IMR-90 (cell line): ENCODE data around the gene BBS1. TPM values are rescaled to one million over a fixed set of nuclear protein-coding genes. Genes with fewer than 3 reads are reported as not detected.

Source experiments
- ATAC-seq: fragments of 200-7000 bp; cut with Tn5 transposase; 2 replicates; pipeline ENCODE4 v1.9.1; 2020; ENCODE audit warnings: low read depth, mild to moderate bottlenecking, moderate library complexity
- BruUV-seq: library from RNA; stranded (reverse); fragments of 400-500 nt; replicated peaks from 2 replicates; lab custom pipeline; 2021; lab: Mats Ljungman, UMichigan
- CTCF ChIA-PET: fragments of 300-600 bp; formaldehyde crosslinking; extraction: SDS; loops from one replicate; lab custom pipeline; 2021; ENCODE audit warnings: antibody characterized with exemption; lab: Yijun Ruan, JAX
- POLR2A ChIA-PET: fragments of 300-600 bp; sonication (Branson Sonifier 250); formaldehyde crosslinking; loops from one replicate; lab custom pipeline; 2022; ENCODE audit warnings: antibody characterized with exemption; ENCODE audit not compliant: unreplicated experiment; lab: Charles Lee
- DNase-seq: peaks from one replicate; pipeline ENCODE4 v3.0.0; 2013
- H2AFZ ChIP-seq: replicated peaks from 2 replicates; pipeline ENCODE3; 2013; ENCODE audit warnings: low read length, mild to moderate bottlenecking; ENCODE audit not compliant: poor library complexity
- H2AK5ac ChIP-seq: 2 replicates; pipeline ENCODE4 v1.6.1; 2013; ENCODE audit warnings: low read depth, low read length, inconsistent platforms
- H2AK9ac ChIP-seq: replicated peaks from 2 replicates; pipeline ENCODE3; 2013; ENCODE audit warnings: mild to moderate bottlenecking, low read depth, low read length, moderate library complexity; ENCODE audit not compliant: poor library complexity
- H2BK120ac ChIP-seq: 2 replicates; pipeline ENCODE4 v1.6.1; 2013; ENCODE audit warnings: low read depth, low read length, inconsistent platforms
- H2BK15ac ChIP-seq: 3 replicates; pipeline ENCODE4 v1.6.1; 2013; ENCODE audit warnings: low read depth, low read length, inconsistent platforms
- H2BK20ac ChIP-seq: 2 replicates; pipeline ENCODE4 v1.6.1; 2013; ENCODE audit warnings: low read depth, mild to moderate bottlenecking, inconsistent platforms, low read length, moderate library complexity
- H2BK5ac ChIP-seq: 2 replicates; pipeline ENCODE4 v1.6.1; 2013; ENCODE audit warnings: mild to moderate bottlenecking, low read depth, low read length, inconsistent platforms; ENCODE audit not compliant: poor library complexity, severe bottlenecking
- H3K14ac ChIP-seq: replicated peaks from 2 replicates; pipeline ENCODE4 v1.6.1; 2013; ENCODE audit warnings: low read depth, low read length, inconsistent platforms
- H3K18ac ChIP-seq: 2 replicates; pipeline ENCODE4 v1.6.1; 2013; ENCODE audit warnings: low read depth, low read length, control low read depth
- H3K23ac ChIP-seq: 2 replicates; pipeline ENCODE4 v1.6.1; 2013; ENCODE audit warnings: low read depth, low read length, inconsistent platforms
- H3K27ac ChIP-seq: 2 replicates; pipeline ENCODE4 v1.5.1; 2013; ENCODE audit warnings: mild to moderate bottlenecking, control low read depth, low read length; ENCODE audit not compliant: insufficient read depth
- H3K27me3 ChIP-seq: 2 replicates; pipeline ENCODE4 v1.6.1; 2013; ENCODE audit warnings: low read length; ENCODE audit not compliant: control insufficient read depth, insufficient read depth
- H3K36me3 ChIP-seq: 2 replicates; pipeline ENCODE4 v1.6.1; 2013; ENCODE audit warnings: low read length, mixed read lengths; ENCODE audit not compliant: control insufficient read depth, insufficient read depth
- H3K4ac ChIP-seq: 2 replicates; pipeline ENCODE4 v1.6.1; 2013; ENCODE audit warnings: low read depth, low read length, inconsistent platforms
- H3K4me1 ChIP-seq: 2 replicates; pipeline ENCODE4 v1.6.1; 2013; ENCODE audit warnings: low read length, mixed read lengths; ENCODE audit not compliant: control insufficient read depth, insufficient read depth
- H3K4me2 ChIP-seq: 2 replicates; pipeline ENCODE4 v1.6.1; 2013; ENCODE audit warnings: low read depth, mild to moderate bottlenecking, control low read depth, low read length, moderate library complexity
- H3K4me3 ChIP-seq: 2 replicates; pipeline ENCODE4 v1.5.1; 2013; ENCODE audit warnings: low read depth, mild to moderate bottlenecking, control low read depth, low read length, moderate library complexity; ENCODE audit not compliant: insufficient read depth
- H3K56ac ChIP-seq: 2 replicates; pipeline ENCODE4 v1.6.1; 2013; ENCODE audit warnings: low read length, inconsistent platforms; ENCODE audit not compliant: insufficient read depth; ENCODE audit errors: extremely low read depth
- H3K79me1 ChIP-seq, 2 experiments: 2 replicates each; pipeline ENCODE4 v1.6.1; 2013; ENCODE audit warnings: low read length in 2 of 2, inconsistent platforms in 1 of 2, low read depth in 1 of 2
- H3K9ac ChIP-seq: 2 replicates; pipeline ENCODE4 v1.6.1; 2013; ENCODE audit warnings: low read depth, low read length, control low read depth
- H3K9me1 ChIP-seq: 2 replicates; pipeline ENCODE4 v1.6.1; 2013; ENCODE audit warnings: low read length, inconsistent platforms; ENCODE audit not compliant: insufficient read depth
- H3K9me3 ChIP-seq: 2 replicates; pipeline ENCODE4 v1.6.1; 2013; ENCODE audit warnings: low read length; ENCODE audit not compliant: control insufficient read depth, insufficient read depth
- H4K20me1 ChIP-seq: 2 replicates; pipeline ENCODE4 v1.6.1; 2013; ENCODE audit warnings: low read length, inconsistent platforms; ENCODE audit not compliant: insufficient read depth
- H4K5ac ChIP-seq: 2 replicates; pipeline ENCODE4 v1.6.1; 2013; ENCODE audit warnings: mild to moderate bottlenecking, low read depth, low read length, control low read depth
- H4K8ac ChIP-seq, 2 experiments: 2 replicates each; pipeline ENCODE4 v1.6.1; 2013; ENCODE audit warnings: low read depth in 2 of 2, low read length in 2 of 2, control low read depth in 1 of 2, inconsistent platforms in 1 of 2
- H4K91ac ChIP-seq: 2 replicates; pipeline ENCODE4 v1.6.1; 2013; ENCODE audit warnings: low read depth, low read length, inconsistent platforms; ENCODE audit not compliant: insufficient read depth
- BHLHE40 ChIP-seq: fragments of 150-350 bp; IDR thresholded peaks from 2 replicates; pipeline ENCODE4 v1.6.1; 2016; ENCODE audit warnings: mild to moderate bottlenecking, low read depth, low read length
- CEBPB ChIP-seq: IDR thresholded peaks from 2 replicates; pipeline ENCODE4 v1.6.1; 2012; ENCODE audit warnings: low read depth, low read length, improper control_type of control experiment
- CHD1 ChIP-seq: IDR thresholded peaks from 2 replicates; pipeline ENCODE4 v1.6.1; 2012; ENCODE audit warnings: low read depth, low read length, improper control_type of control experiment
- MAFK ChIP-seq: IDR thresholded peaks from 2 replicates; pipeline ENCODE4 v1.6.1; 2012; ENCODE audit warnings: low read depth, low read length, improper control_type of control experiment
- MAZ ChIP-seq: IDR thresholded peaks from 2 replicates; pipeline ENCODE4 v1.6.1; 2012; ENCODE audit warnings: low read depth, mild to moderate bottlenecking, low read length, improper control_type of control experiment, moderate library complexity, borderline replicate concordance
- MXI1 ChIP-seq: IDR thresholded peaks from 2 replicates; pipeline ENCODE4 v1.6.1; 2012; ENCODE audit warnings: low read depth, mild to moderate bottlenecking, low read length, moderate library complexity, borderline replicate concordance
- NFE2L2 ChIP-seq: fragments of 150-350 bp; IDR thresholded peaks from 2 replicates; pipeline ENCODE4 v1.6.1; 2016; ENCODE audit warnings: low read depth, mild to moderate bottlenecking, low read length
- POLR2A ChIP-seq: IDR thresholded peaks from 2 replicates; pipeline ENCODE4 v1.6.1; 2012; ENCODE audit warnings: mild to moderate bottlenecking, low read depth, low read length
- RAD21 ChIP-seq: IDR thresholded peaks from 2 replicates; pipeline ENCODE4 v1.6.1; 2012; ENCODE audit warnings: low read length, improper control_type of control experiment
- RCOR1 ChIP-seq: IDR thresholded peaks from 2 replicates; pipeline ENCODE4 v1.6.1; 2012; ENCODE audit warnings: mild to moderate bottlenecking, low read length, improper control_type of control experiment; ENCODE audit not compliant: insufficient replicate concordance
- RFX5 ChIP-seq: IDR thresholded peaks from 2 replicates; pipeline ENCODE4 v1.8.0; 2012; ENCODE audit warnings: low read depth, mild to moderate bottlenecking, low read length, moderate library complexity
- SMC3 ChIP-seq: fragments of 150-350 bp; IDR thresholded peaks from 2 replicates; pipeline ENCODE4 v1.6.1; 2016; ENCODE audit warnings: low read depth, mild to moderate bottlenecking, antibody characterized with exemption, low read length, moderate library complexity
- WGBS, 2 experiments: methylation state at CpG; one replicate each; pipeline versions ENCODE4 v1.1.5 to v1.1.7; 2013; ENCODE audit warnings: missing lambda C conversion rate in 2 of 2; ENCODE audit not compliant: insufficient read length in 1 of 2; ENCODE audit errors: extremely low coverage in 2 of 2; 5-methylcytosine and 5-hydroxymethylcytosine counted together
- dilution Hi-C: fragments of 300-500 bp; cut with HindIII; formaldehyde crosslinking; loops from one replicate; pipeline ENCODE4 v1.14.3; 2018; ENCODE audit warnings: low sequenced_read_pairs; ENCODE audit not compliant: unreplicated experiment
- in situ Hi-C: fragments of 300-500 bp; cut with MboI; formaldehyde crosslinking; loops from 3 replicates; pipeline ENCODE4 v1.14.3; 2019; ENCODE audit warnings: low sequenced_read_pairs, inconsistent platforms, mixed read lengths
- intact Hi-C: fragments of 100-400 bp; cut with micrococcal nuclease; formaldehyde crosslinking; loops from 2 replicates; pipeline ENCODE4 v1.10.0; 2022
- polyA plus RNA-seq, 3 experiments: library from polyadenylated mRNA; depleted of rRNA; stranded (reverse); fragments of >200 nt; gene quantifications; 2 replicates each; pipeline ENCODE4 v1.2.3, GENCODE V29; 2012; ENCODE audit warnings: low replicate concordance in 1 of 3
- total RNA-seq: library from RNA; depleted of rRNA; stranded (reverse); fragments of >200 nt; gene quantifications from 2 replicates; pipeline ENCODE4 v1.2.3, GENCODE V29; 2012
- TF ChIP-seq, protein P1 (sequence below): fragments of 150-350 bp; IDR thresholded peaks from 2 replicates; pipeline ENCODE4 v1.6.1; 2017; ENCODE audit warnings: mild to moderate bottlenecking, antibody characterized with exemption, low read length, low read depth
- TF ChIP-seq, protein P2 (sequence below): fragments of 150-350 bp; IDR thresholded peaks from 2 replicates; pipeline ENCODE4 v1.6.1; 2016; ENCODE audit warnings: low read depth, mild to moderate bottlenecking, low read length, moderate library complexity, borderline replicate concordance
- TF ChIP-seq, protein P3 (sequence below): conservative IDR thresholded peaks from 2 replicates; pipeline ENCODE4 v1.5.1; 2012; ENCODE audit warnings: mild to moderate bottlenecking, low read depth, low read length, improper control_type of control experiment

Gene BBS1
- total and polyA plus RNA-seq, 2 of the 4 experiments (the other 2 are of a cell fraction): 16.5 to 20.6 TPM

DNA sequence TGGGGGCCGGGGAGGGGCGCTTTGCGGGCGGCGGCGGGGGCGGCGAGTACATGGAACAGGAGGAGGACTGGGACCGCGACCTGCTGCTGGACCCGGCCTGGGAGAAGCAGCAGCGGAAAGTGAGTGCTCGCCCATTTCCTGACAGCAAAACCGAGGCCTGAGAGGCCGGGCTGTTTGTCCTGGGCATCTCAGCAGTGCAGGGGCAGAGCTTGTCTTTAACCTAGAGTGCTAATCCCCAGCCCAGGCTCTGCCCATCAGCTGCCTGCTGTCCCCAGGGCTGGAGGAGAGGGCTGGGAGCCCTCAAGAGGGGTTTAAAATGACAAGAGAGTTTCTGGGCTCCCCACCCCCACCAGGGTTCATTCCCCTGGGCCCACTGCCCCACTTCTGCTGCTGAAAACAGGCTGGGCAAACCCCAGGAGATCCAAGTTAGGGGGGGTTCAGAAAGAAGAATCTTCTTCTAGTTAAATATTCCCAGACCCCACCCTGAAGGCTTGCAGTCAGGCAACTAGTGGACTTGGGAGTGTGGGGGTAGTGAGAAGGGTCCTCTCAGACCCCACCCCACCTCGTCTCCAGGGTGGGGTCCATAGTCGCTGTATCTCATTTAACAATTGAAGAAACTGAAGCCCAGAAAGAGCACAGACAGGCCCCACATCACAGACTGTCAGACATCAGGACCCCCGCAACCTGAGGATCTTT lies 36.7 kb downstream of the BBS1 start:
- Histone ChIP-seq H3K27me3 (peaks cover 26% of the 10 kb centered on the region), H2BK15ac (no peak overlapping the region), H3K18ac (no peak overlapping the region), H3K23ac (no peak overlapping the region), H3K79me1 (peaks cover 3 to 19% of the 10 kb centered on the region in 2 experiments; a peak in 2 of 4 replicates), H2AFZ (peak overlapping the region; percentile 97), H3K9ac (no peak overlapping the region), H3K56ac (no peak overlapping the region), H3K4me3 (no peak overlapping the region), H3K27ac (no peak overlapping the region), H2BK20ac (no peak overlapping the region), H3K36me3 (peaks cover 4% of the 10 kb centered on the region; the same call in 1 of the 2 replicates), H4K91ac (no peak overlapping the region), H3K4ac (no peak overlapping the region), H2AK5ac (no peak overlapping the region), H3K9me3 (no peaks in the 10 kb centered on the region), H3K9me1 (peaks cover 4% of the 10 kb centered on the region; the same call in 1 of the 2 replicates), H2BK120ac (no peak overlapping the region), H4K5ac (no peak overlapping the region), H4K8ac (no peak overlapping the region), H4K20me1 (peaks cover 2% of the 10 kb centered on the region; the same call in 1 of the 2 replicates), H3K4me2 (no peak overlapping the region), H3K14ac (no peak overlapping the region), H2AK9ac (no peak overlapping the region), H3K4me1 (peaks cover 6% of the 10 kb centered on the region), H2BK5ac (no peak overlapping the region)
- no peak for DNase-seq
- ATAC-seq: no peak
- ChIA-PET POLR2A (interaction anchor here (0.5 kb wide), 1 partner anchor 81 kb away, joined by 3 read pairs; no protein-coding TSS in a partner anchor), CTCF (interaction anchor here (0.5 kb wide), 1 partner anchor 11 kb away, joined by 3 read pairs; no protein-coding TSS in a partner anchor)
- no TSS peak for BruUV-seq
- in situ Hi-C loops: no loop called here
- TF ChIP-seq, protein P1, sequence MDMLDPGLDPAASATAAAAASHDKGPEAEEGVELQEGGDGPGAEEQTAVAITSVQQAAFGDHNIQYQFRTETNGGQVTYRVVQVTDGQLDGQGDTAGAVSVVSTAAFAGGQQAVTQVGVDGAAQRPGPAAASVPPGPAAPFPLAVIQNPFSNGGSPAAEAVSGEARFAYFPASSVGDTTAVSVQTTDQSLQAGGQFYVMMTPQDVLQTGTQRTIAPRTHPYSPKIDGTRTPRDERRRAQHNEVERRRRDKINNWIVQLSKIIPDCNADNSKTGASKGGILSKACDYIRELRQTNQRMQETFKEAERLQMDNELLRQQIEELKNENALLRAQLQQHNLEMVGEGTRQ: no peak
- TF ChIP-seq RAD21 (no peak), BHLHE40 (no peak), MXI1 (no peak), RCOR1 (no peak), RFX5 (no peak), NFE2L2 (no peak), CHD1 (no peak), MAFK (no peak), MAZ (no peak), CEBPB (no peak), SMC3 (no peak), POLR2A (no peak)
- TF ChIP-seq, protein P2, sequence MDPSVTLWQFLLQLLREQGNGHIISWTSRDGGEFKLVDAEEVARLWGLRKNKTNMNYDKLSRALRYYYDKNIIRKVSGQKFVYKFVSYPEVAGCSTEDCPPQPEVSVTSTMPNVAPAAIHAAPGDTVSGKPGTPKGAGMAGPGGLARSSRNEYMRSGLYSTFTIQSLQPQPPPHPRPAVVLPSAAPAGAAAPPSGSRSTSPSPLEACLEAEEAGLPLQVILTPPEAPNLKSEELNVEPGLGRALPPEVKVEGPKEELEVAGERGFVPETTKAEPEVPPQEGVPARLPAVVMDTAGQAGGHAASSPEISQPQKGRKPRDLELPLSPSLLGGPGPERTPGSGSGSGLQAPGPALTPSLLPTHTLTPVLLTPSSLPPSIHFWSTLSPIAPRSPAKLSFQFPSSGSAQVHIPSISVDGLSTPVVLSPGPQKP: no peak
- TF ChIP-seq, protein P3, sequence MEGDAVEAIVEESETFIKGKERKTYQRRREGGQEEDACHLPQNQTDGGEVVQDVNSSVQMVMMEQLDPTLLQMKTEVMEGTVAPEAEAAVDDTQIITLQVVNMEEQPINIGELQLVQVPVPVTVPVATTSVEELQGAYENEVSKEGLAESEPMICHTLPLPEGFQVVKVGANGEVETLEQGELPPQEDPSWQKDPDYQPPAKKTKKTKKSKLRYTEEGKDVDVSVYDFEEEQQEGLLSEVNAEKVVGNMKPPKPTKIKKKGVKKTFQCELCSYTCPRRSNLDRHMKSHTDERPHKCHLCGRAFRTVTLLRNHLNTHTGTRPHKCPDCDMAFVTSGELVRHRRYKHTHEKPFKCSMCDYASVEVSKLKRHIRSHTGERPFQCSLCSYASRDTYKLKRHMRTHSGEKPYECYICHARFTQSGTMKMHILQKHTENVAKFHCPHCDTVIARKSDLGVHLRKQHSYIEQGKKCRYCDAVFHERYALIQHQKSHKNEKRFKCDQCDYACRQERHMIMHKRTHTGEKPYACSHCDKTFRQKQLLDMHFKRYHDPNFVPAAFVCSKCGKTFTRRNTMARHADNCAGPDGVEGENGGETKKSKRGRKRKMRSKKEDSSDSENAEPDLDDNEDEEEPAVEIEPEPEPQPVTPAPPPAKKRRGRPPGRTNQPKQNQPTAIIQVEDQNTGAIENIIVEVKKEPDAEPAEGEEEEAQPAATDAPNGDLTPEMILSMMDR: no peak
- 11% methylated on average over 12 of the region's 18 CpGs; no CpG with 5 or more reads in 1 of the 2 experiments for WGBS, 2 experiments
- dilution Hi-C loops: no loop called here
- intact Hi-C loops: loop anchor here (1.0 to 2.0 kb wide), 2 partner anchors 92 to 130 kb away; partner anchors contain the start of genes RBM4 and RBM4B
